Upper lobe of left lung (tissue), 6 donors: ENCODE results near the gene APOB. TPM values are rescaled to one million over a fixed set of nuclear protein-coding genes. Genes with fewer than 3 reads are reported as not detected.

Experiments used
- ATAC-seq, 2 donors: fragments of 200-7000 bp; cut with Tn5 transposase; one replicate each; pipeline ENCODE4 v1.9.1; 2022; ENCODE audit warnings: mild to moderate bottlenecking in 2 of 2, moderate library complexity in 2 of 2; ENCODE audit not compliant: low FRiP score in 2 of 2
- DNase-seq, 2 donors: peaks; one replicate each; pipeline ENCODE4 v3.0.0-alpha.2; 2019 to 2020
- H3K27ac ChIP-seq, 4 donors: fragments of 200-600 bp; sonication (generic); one replicate each; pipeline ENCODE4 v1.5.1; 2016 to 2019
- H3K27me3 ChIP-seq, 4 donors: fragments of 200-600 bp; sonication (generic); one replicate each; pipeline ENCODE4 v1.5.1; 2017 to 2019
- H3K36me3 ChIP-seq, 4 donors: fragments of 200-600 bp; sonication (generic); one replicate each; pipeline ENCODE4 v1.5.1; 2016 to 2019
- H3K4me1 ChIP-seq, 4 donors: fragments of 200-600 bp; sonication (generic); one replicate each; pipeline ENCODE4 v1.5.1; 2018 to 2019
- H3K4me3 ChIP-seq, 4 donors: fragments of 200-600 bp; sonication (generic); one replicate each; pipeline ENCODE4 v1.5.1; 2017 to 2019; ENCODE audit warnings: mild to moderate bottlenecking in 2 of 4, moderate library complexity in 1 of 4
- H3K9me3 ChIP-seq, 4 donors: fragments of 200-600 bp; sonication (generic); one replicate each; pipeline ENCODE4 v1.5.1; 2018 to 2019
- CTCF ChIP-seq, 6 experiments: fragments of 450-650 bp in 4 of 6; fragments of 200-600 bp in 2 of 6; sonication (generic) in 2 of 6; IDR thresholded peaks; one replicate each; pipeline ENCODE4 v1.5.1; 2016 to 2019; ENCODE audit warnings: antibody characterized with exemption in 6 of 6
- EP300 ChIP-seq, 4 donors: sonication (generic); formaldehyde crosslinking; IDR thresholded peaks; one replicate each; pipeline ENCODE4 v1.5.1; 2017; ENCODE audit warnings: antibody characterized with exemption in 4 of 4, control low read depth in 2 of 4
- POLR2A ChIP-seq, 4 donors: fragments of 450-650 bp; IDR thresholded peaks; one replicate each; pipeline ENCODE4 v1.5.1; 2016 to 2017; ENCODE audit warnings: antibody characterized with exemption in 4 of 4, mild to moderate bottlenecking in 2 of 4
- POLR2AphosphoS5 ChIP-seq, 2 donors: sonication (generic); formaldehyde crosslinking; IDR thresholded peaks; one replicate each; pipeline ENCODE4 v1.5.1; 2017; ENCODE audit warnings: antibody characterized with exemption in 2 of 2
- WGBS, 2 donors: methylation state at CpG; one replicate each; pipeline ENCODE4 v1.1.5; 2017 to 2018; 5-methylcytosine and 5-hydroxymethylcytosine counted together
- total RNA-seq, 6 donors: library from RNA; depleted of rRNA in 4 of 6; stranded (reverse); fragments of >200 nt in 4 of 6; gene quantifications; one replicate each; pipeline versions ENCODE4 v1.1.0 to v1.2.1, GENCODE V29; 2016 to 2021
- donor health status: DM: no; HTN: no; CAD: no; lungs with moderate emphysema.
- donor health status: DM: no; HTN: yes; CAD: no; lungs with severe emphysema.

The APOB gene
- total RNA-seq, 6 donors from 2014 or later, result under 0.01 to 2.1 (median 0.60) TPM

DNA sequence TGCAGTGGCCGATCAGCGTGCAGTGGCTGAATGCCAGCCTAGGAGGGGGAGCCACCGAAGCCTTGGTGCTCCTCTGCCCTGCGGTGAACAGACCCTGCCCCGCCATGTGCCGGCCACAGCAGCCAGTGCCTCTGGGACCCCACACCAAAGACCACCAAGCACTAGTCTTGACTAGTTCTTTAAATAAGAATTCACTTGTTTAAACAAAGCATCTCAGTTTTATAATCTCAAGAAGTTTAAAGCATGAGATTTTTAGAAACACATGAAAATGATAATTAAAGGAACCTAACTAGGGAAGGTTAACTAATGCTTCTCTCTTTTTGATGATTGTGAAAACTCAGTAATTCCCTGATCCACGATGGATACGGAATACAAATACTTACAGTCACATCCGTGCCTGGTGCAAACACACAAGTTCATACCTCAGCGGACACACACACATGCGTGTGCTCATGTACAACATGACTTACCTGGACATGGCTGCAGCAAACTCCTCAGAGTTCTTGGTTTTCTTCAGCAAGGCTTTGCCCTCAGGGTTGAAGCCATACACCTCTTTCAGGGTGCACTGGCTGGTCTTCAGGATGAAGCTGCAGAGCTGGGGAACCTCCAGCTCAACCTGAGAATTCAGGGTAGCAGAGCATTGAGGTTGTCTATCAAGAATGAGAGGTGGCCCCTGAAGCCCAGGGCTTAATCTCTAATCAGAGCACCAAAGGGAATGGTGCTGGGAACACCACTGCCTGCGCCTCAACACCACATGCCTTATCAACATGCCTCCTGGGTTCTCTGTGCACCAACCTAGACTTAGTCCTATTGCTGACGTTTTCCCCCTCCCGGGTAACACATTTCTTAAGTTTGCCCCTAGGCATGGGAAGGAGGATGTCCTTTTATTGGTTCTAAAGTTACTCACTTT is 3.1 kb downstream of the APOB start:
- TF ChIP-seq POLR2A (IDR thresholded peaks at IDR 0.05) (no peak), CTCF (IDR thresholded peaks at IDR 0.05) (no peak), EP300 (IDR thresholded peaks at IDR 0.05) (no peak), POLR2AphosphoS5 (IDR thresholded peaks at IDR 0.05) (no peak)
- Histone ChIP-seq H3K27me3 (peaks cover 0 to 12% (median 5%) of the 10 kb centered on the region in 4 donors), H3K9me3 (no peaks in the 10 kb centered on the region), H3K4me1 (peaks cover 10 to 30% (median 26%) of the 10 kb centered on the region in 4 donors), H3K4me3 (no peak overlapping the region), H3K27ac (no peak overlapping the region), H3K36me3 (no peaks in the 10 kb centered on the region)
- DNase-seq (peak in 1 of 2 donors; percentile 45), ATAC-seq (no peak)
- WGBS, 2 donors, result 85 to 89% methylated on average over 11 to 14 of the region's 14 CpGs

GRCh38 chr2:21039979-21040467 is 3.9 kb downstream of the APOB start:
- Histone ChIP-seq H3K27me3 (peaks cover 0 to 12% (median 5%) of the 10 kb centered on the region in 4 donors), H3K4me3 (no peak overlapping the region), H3K9me3 (no peaks in the 10 kb centered on the region), H3K4me1 (peaks cover 10 to 30% (median 26%) of the 10 kb centered on the region in 4 donors), H3K27ac (no peak overlapping the region), H3K36me3 (no peaks in the 10 kb centered on the region)
- 80 to 84% methylated on average over 10 of the region's 10 CpGs for WGBS, 2 donors
- DNase-seq, result no peak
- ATAC-seq, result no peak
- no peak for TF ChIP-seq POLR2AphosphoS5 (IDR thresholded peaks at IDR 0.05)
- TF ChIP-seq CTCF (IDR thresholded peaks at IDR 0.05), result no peak
- no peak for TF ChIP-seq EP300 (IDR thresholded peaks at IDR 0.05)
- no peak for TF ChIP-seq POLR2A (IDR thresholded peaks at IDR 0.05)

- TF ChIP-seq EP300 (IDR thresholded peaks at IDR 0.05), result no peak
- TF ChIP-seq CTCF (IDR thresholded peaks at IDR 0.05), result no peak
- no peak for TF ChIP-seq POLR2AphosphoS5 (IDR thresholded peaks at IDR 0.05)
- no peak for TF ChIP-seq POLR2A (IDR thresholded peaks at IDR 0.05)
- no peaks in the 10 kb centered on the region for H3K36me3 ChIP-seq
- H3K27ac ChIP-seq, result peak overlapping the region in 1 of 4 donors; percentile 46
- WGBS, 2 donors, result 51 to 63% methylated on average over 4 of the region's 4 CpGs
- peaks cover 9 to 28% (median 24%) of the 10 kb centered on the region in 4 donors for H3K4me1 ChIP-seq
- H3K9me3 ChIP-seq, result no peaks in the 10 kb centered on the region
- DNase-seq (no peak), ATAC-seq (no peak)
- no peak overlapping the region for H3K4me3 ChIP-seq
- peaks cover 0 to 10% (median 5%) of the 10 kb centered on the region in 4 donors for H3K27me3 ChIP-seq
These were observed 4.8 kb downstream of the APOB start for GRCh38 chr2:21039080-21039556.

DNA sequence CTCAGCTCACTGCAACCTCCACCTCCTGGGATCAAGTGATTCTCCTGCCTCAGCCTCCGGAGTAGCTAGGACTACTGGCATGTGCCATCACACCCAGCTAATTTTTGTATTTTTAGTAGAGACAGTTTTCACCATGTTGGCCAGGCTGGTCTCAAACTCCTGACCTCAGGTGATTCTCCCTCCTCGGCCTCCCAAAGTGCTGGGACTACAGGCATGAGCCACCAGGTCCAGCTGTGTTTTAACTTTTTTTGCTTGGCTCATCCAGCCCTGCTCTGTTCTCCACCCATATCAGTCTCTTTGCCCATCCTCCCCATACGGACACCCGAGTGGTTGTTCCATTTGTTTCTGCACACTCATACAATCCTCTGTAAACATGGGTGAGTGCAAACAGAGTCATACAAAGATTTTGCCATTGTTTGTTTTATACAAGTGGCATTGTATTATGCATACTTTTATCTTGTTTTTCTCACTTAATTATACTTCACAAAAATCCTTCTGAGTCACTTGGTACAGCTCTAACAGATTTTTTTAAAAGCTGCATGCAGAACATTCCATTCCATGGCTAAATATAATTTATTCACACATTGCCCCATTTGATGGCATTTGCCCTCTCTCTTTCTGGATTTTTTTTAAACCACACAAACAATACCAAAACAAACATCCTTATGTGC is 5.3 kb downstream of the APOB start:
- H3K27ac ChIP-seq, result peak overlapping the region in 1 of 4 donors; percentile 46

More for the DNA sequence above, 5.3 kb downstream of the APOB start:
- Histone ChIP-seq H3K4me1 (peaks cover 3 to 24% (median 18%) of the 10 kb centered on the region in 4 donors), H3K9me3 (no peaks in the 10 kb centered on the region), H3K27me3 (peaks cover 0 to 5% (median 2%) of the 10 kb centered on the region in 4 donors), H3K36me3 (no peaks in the 10 kb centered on the region), H3K4me3 (no peak overlapping the region)
- no peak for DNase-seq
- 50 to 60% methylated on average over 4 of the region's 4 CpGs for WGBS, 2 donors
- peak; percentile 9 to 78 for ATAC-seq
- TF ChIP-seq EP300 (IDR thresholded peaks at IDR 0.05) (peak in 2 of 4 donors; percentile 60 to 69), POLR2AphosphoS5 (IDR thresholded peaks at IDR 0.05) (peak in 1 of 2 donors; percentile 49), CTCF (IDR thresholded peaks at IDR 0.05) (no peak), POLR2A (IDR thresholded peaks at IDR 0.05) (no peak)
